Activated B cell treated with CpG ODN at 0.5 μM for 24 hours (primary cell): ENCODE data around the gene TBXAS1. TPM values are rescaled to one million over a fixed set of nuclear protein-coding genes. Genes with fewer than 3 reads are reported as not detected.

ENCODE experiments used
- ATAC-seq: fragments of 200-7000 bp; cut with Tn5 transposase; one replicate; pipeline ENCODE4 v1.10.0; 2021; ENCODE audit warnings: low read depth, mild to moderate bottlenecking, moderate library complexity
- CTCF ChIA-PET: fragments of 350-600 bp; sonication (Branson Sonifier 250); formaldehyde crosslinking; loops from one replicate; lab custom pipeline; 2021; ENCODE audit warnings: antibody characterized with exemption; lab: Charles Lee
- POLR2A ChIA-PET: fragments of 350-600 bp; sonication (Branson Sonifier 250); formaldehyde crosslinking; loops from one replicate; lab custom pipeline; 2021; ENCODE audit warnings: antibody characterized with exemption; lab: Charles Lee
- DNase-seq: peaks from one replicate; pipeline ENCODE4 v3.0.0; 2022
- H3K27ac Mint-ChIP-seq: one replicate; pipeline ENCODE4 v1.8.0; 2020; ENCODE audit warnings: mixed read lengths
- H3K27me3 Mint-ChIP-seq: one replicate; pipeline ENCODE4 v1.8.0; 2021; ENCODE audit warnings: mixed read lengths
- H3K36me3 Mint-ChIP-seq: one replicate; pipeline ENCODE4 v1.8.0; 2021; ENCODE audit warnings: low read depth, mixed read lengths
- H3K4me1 Mint-ChIP-seq: one replicate; pipeline ENCODE4 v1.8.0; 2021; ENCODE audit warnings: mixed read lengths
- H3K4me3 Mint-ChIP-seq: one replicate; pipeline ENCODE4 v1.8.0; 2020; ENCODE audit warnings: mild to moderate bottlenecking, mixed read lengths
- H3K9me3 Mint-ChIP-seq: one replicate; pipeline ENCODE4 v1.8.0; 2020; ENCODE audit warnings: mixed read lengths
- intact Hi-C: fragments of 100-400 bp; cut with micrococcal nuclease; formaldehyde crosslinking; loops from one replicate; pipeline ENCODE4 v1.15.1; 2024
- total RNA-seq: library from RNA; stranded (reverse); gene quantifications from 2 replicates; pipeline ENCODE4 v1.2.3, GENCODE V29; 2022
- TF ChIP-seq, protein P1 (sequence below): fragments of 200-600 bp; IDR thresholded peaks from one replicate; pipeline ENCODE4 v1.8.0; 2022; ENCODE audit warnings: antibody characterized with exemption, mild to moderate bottlenecking

Gene TBXAS1
- total RNA-seq, 1 donor from 2014 or later, result 3.8 TPM

DNA sequence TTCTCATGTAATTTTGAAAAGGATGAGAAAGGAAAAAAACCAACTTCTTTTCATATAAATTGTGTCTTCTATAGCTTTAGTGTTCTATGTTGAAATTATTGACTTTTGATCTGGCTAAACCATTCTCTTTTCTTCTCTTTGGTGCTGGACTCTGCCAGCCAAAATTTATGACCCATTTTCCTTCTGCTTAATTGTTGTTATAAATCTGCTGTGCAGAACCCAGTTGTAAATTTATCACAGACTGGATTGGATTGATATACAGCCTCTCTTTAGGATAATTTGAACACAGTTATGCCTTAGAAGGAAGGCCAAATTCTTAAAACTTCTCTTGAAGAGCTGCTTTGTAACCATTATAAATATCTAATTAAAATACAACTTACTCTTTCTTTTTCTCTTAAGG lies 139.9 kb downstream of the TBXAS1 start:
- no peaks in the 10 kb centered on the region for H3K4me1 Mint-ChIP-seq
- no peak overlapping the region for H3K27ac Mint-ChIP-seq
- H3K9me3 Mint-ChIP-seq, result no peaks in the 10 kb centered on the region
- intact Hi-C loops, result no loop called here
- DNase-seq (no peak), ATAC-seq (no peak)
- TF ChIP-seq, protein P1, sequence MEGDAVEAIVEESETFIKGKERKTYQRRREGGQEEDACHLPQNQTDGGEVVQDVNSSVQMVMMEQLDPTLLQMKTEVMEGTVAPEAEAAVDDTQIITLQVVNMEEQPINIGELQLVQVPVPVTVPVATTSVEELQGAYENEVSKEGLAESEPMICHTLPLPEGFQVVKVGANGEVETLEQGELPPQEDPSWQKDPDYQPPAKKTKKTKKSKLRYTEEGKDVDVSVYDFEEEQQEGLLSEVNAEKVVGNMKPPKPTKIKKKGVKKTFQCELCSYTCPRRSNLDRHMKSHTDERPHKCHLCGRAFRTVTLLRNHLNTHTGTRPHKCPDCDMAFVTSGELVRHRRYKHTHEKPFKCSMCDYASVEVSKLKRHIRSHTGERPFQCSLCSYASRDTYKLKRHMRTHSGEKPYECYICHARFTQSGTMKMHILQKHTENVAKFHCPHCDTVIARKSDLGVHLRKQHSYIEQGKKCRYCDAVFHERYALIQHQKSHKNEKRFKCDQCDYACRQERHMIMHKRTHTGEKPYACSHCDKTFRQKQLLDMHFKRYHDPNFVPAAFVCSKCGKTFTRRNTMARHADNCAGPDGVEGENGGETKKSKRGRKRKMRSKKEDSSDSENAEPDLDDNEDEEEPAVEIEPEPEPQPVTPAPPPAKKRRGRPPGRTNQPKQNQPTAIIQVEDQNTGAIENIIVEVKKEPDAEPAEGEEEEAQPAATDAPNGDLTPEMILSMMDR, result no peak
- peaks cover 3% of the 10 kb centered on the region for H3K27me3 Mint-ChIP-seq
- H3K4me3 Mint-ChIP-seq, result no peak overlapping the region
- ChIA-PET CTCF (no interaction called here), POLR2A (no interaction called here)
- peaks cover 2% of the 10 kb centered on the region for H3K36me3 Mint-ChIP-seq

DNA sequence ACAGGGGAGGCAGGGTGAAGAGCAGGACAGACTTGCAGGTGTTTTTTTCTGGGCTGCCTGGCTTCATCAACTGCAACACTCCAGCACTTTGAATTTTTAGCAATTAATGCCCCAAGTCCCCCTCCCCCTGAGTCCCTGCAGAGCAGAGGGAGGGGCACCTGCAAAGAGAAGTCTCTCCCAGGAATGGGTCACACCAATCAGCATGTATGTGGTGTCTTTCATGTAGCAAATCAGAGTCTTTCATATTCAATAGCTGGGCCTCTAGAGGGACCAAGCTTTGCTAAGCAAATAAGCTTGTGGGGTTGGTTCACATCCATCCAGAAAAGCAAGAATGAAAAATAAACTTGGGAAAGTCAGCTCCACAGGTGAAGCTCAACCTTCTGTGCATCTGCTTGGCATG lies 143.0 kb downstream of the TBXAS1 start:
- Mint-ChIP-seq H3K4me3 (no peak overlapping the region), H3K27ac (no peak overlapping the region), H3K4me1 (no peaks in the 10 kb centered on the region), H3K36me3 (no peaks in the 10 kb centered on the region), H3K9me3 (no peaks in the 10 kb centered on the region), H3K27me3 (peaks cover 3% of the 10 kb centered on the region)
- ChIA-PET POLR2A (no interaction called here), CTCF (no interaction called here)
- TF ChIP-seq, protein P1, result no peak
- ATAC-seq (no peak), DNase-seq (no peak)
- intact Hi-C loops, result no loop called here

DNA sequence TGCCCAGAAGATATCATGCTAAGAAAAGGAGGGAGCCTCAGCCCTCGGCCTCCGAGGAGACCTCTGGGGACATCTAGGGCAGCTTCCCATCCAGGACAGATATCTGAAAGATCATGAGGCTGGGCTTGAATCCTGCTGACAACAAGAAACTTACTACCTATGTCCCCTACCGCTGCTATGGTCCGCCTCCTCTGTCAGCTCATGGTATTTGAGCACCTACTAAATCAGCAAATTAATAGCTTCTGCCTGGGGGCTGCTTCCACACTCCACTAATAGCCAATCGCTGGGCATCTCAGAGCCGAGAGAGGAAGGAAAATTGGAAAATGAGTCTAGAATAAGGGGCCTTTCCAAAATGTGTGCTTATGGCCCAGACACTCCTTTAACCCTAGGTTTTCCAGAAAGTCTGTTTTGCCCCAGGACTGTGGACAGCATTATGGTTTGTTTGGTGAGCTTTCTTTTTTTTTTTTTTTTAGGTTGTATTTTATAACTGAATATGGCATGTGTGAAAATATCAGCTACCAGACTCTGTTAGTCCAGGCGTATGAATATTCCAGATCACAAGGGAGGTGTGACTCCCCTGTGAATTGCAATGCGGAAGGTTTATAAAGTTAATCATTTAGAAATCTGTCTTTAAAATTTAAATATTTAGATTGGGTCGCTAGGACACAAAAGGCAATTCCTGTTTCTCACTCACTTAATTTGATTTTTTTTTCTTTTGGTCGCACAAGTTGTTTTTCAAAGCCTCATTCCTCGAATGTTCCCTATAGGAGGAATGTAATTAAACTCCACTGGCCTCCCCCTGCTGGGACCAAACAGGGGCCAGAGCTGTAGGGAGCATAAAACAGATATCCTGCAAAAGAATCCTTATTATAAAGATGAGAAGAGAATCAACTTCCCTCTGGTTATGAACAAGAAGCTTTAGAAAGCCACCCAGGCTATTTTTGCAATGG lies 144.3 kb downstream of the TBXAS1 start:
- Mint-ChIP-seq H3K4me3 (no peak overlapping the region), H3K9me3 (no peaks in the 10 kb centered on the region), H3K27me3 (no peaks in the 10 kb centered on the region), H3K36me3 (no peaks in the 10 kb centered on the region), H3K4me1 (no peaks in the 10 kb centered on the region), H3K27ac (no peak overlapping the region)
- ATAC-seq (no peak), DNase-seq (no peak)
- CTCF ChIA-PET, result no interaction called here
- TF ChIP-seq, protein P1, result no peak
- POLR2A ChIA-PET, result no interaction called here
- intact Hi-C loops, result no loop called here

DNA sequence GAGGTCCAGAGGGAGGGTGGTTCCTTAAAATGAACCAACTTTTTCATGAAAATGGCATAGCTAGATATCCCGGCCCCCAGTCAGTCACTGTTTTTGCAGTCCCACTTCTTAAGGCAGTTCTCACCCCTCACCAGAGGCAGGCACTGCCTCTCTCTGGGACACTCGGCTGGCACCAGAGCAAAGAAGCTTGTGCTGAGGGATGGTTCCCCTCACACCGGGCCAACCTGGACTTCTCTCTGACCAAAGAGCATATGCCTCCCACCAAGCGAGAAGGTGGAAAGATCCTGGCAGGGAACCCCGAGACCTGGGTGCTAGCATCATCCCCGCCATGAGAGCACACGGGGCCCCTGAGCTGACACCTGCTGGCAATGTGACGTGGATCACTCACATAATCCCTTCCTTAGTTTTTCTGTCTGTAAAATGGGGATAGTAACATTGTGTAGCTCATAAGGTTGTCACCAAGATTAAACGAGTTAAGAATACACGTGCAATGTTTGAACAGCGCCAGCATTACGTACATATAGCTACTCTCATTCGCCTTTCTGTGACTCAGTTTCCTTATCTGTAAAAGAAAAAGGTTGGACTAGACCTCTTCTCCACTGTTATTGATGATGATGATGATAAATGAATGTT lies 145.2 kb downstream of the TBXAS1 start:
- Mint-ChIP-seq H3K27me3 (no peaks in the 10 kb centered on the region), H3K9me3 (no peaks in the 10 kb centered on the region), H3K27ac (no peak overlapping the region), H3K4me1 (no peaks in the 10 kb centered on the region), H3K36me3 (no peaks in the 10 kb centered on the region), H3K4me3 (no peak overlapping the region)
- DNase-seq (no peak), ATAC-seq (no peak)
- TF ChIP-seq, protein P1, result no peak
- ChIA-PET CTCF (no interaction called here), POLR2A (no interaction called here)
- intact Hi-C loops, result no loop called here
